ENCODE data around the gene MSI2. TPM values are rescaled to one million over a fixed set of nuclear protein-coding genes. Genes with fewer than 3 reads are reported as not detected.

The MSI2 gene
- total and polyA plus RNA-seq, 2 experiments from 2014 or later: 18.9 to 41.8 TPM

DNA sequence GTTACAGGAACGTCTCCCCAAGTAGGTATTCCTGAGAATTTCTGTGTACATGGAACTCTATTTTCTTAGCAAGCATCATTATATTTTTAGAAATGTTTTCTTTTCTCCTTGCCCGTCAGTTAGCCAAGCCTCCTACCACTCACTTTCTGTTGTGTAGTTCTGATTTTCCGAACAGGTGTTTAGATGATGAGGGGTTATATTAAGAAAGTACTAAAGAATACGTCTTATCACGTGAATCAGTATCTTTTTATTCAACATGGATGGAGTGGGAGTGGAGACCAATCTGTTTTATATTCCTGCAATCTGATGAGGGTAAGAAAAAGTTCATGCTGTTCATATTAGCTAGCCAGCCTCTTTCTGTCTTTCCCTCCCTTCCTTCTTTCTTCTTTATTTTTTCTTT lies 29.4 kb downstream of the MSI2 start:
- no peak overlapping the region for H2AFZ ChIP-seq
- peak overlapping the region; percentile 34; the same call in 1 of the 3 replicates for H3K4me3 Mint-ChIP-seq

More for the DNA sequence above, 29.4 kb downstream of the MSI2 start:
- Mint-ChIP-seq H3K27ac (peak overlapping the region; percentile 58), H3K36me3 (ENCODE audit: low read depth) (peaks cover 4% of the 10 kb centered on the region; the same call in 1 of the 3 replicates), H3K4me1 (peaks cover 84% of the 10 kb centered on the region), H3K27me3 (ENCODE audit: insufficient read depth, low read depth, poor library complexity) (peaks cover 6% of the 10 kb centered on the region), H3K9me3 (no peaks in the 10 kb centered on the region)
- Histone ChIP-seq H3K79me2 (replicated peaks; ENCODE audit: insufficient read depth) (peaks cover 25% of the 10 kb centered on the region), H3K4me2 (peak overlapping the region; percentile 65), H4K20me1 (replicated peaks; ENCODE audit: insufficient read depth) (peaks cover 23% of the 10 kb centered on the region), H3K27ac (ENCODE audit: low read depth) (peak overlapping the region; percentile 84; the same call in 1 of the 2 replicates), H3K4me3 (no peak overlapping the region; the same call in 1 of the 2 replicates), H3F3A (replicated peaks; ENCODE audit: low read depth) (0 out of 2 replicates have a peak, but pooled peaks cover 4% of the 10 kb centered on the region), H3K27me3 (ENCODE audit: insufficient read depth) (no peaks in the 10 kb centered on the region), H3K36me3 (ENCODE audit: insufficient read depth) (no peaks in the 10 kb centered on the region), H3K4me1 (ENCODE audit: insufficient read depth) (peaks cover 61% of the 10 kb centered on the region), H3K9me2 (ENCODE audit: insufficient read depth) (no peaks in the 10 kb centered on the region)
- ATAC-seq (no peak), DNase-seq (ENCODE audit: low spot score) (no peak)
- TF ChIP-seq CTCF (conservative IDR thresholded peaks at IDR 0.05; ENCODE audit: low read depth in 2 of 2) (no peak), NANOG (IDR thresholded peaks at IDR 0.05; ENCODE audit: borderline replicate concordance) (no peak), ZNF331 (CRISPR knock-in tag; IDR thresholded peaks at IDR 0.05; ENCODE audit: low read depth) (no peak), REST (IDR thresholded peaks at IDR 0.05; ENCODE audit: unreplicated experiment) (no peak), JUNB (IDR thresholded peaks at IDR 0.05; ENCODE audit: unreplicated experiment) (no peak), EZH2 (IDR thresholded peaks at IDR 0.05; ENCODE audit: low read depth, unreplicated experiment) (no peak), STAT1 (IDR thresholded peaks at IDR 0.05; ENCODE audit: unreplicated experiment) (no peak), ZNF114 (CRISPR knock-in tag; IDR thresholded peaks at IDR 0.05) (no peak), POLR2AphosphoS5 (IDR thresholded peaks at IDR 0.05; ENCODE audit: low read depth) (no peak), EZH2phosphoT487 (IDR thresholded peaks at IDR 0.05; ENCODE audit: unreplicated experiment) (no peak), ZNF462 (CRISPR knock-in tag; IDR thresholded peaks at IDR 0.05) (no peak), CREB1 (CRISPR knock-in tag; IDR thresholded peaks at IDR 0.05; ENCODE audit: low read depth) (no peak)
- TF ChIP-seq, protein P1, sequence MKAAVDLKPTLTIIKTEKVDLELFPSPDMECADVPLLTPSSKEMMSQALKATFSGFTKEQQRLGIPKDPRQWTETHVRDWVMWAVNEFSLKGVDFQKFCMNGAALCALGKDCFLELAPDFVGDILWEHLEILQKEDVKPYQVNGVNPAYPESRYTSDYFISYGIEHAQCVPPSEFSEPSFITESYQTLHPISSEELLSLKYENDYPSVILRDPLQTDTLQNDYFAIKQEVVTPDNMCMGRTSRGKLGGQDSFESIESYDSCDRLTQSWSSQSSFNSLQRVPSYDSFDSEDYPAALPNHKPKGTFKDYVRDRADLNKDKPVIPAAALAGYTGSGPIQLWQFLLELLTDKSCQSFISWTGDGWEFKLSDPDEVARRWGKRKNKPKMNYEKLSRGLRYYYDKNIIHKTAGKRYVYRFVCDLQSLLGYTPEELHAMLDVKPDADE (IDR thresholded peaks at IDR 0.05): no peak

Measured in GM23338 (cell line).